HG03108 (cell line): ENCODE results near the gene PRSS35.
"Not testable (repeated sequence)": the region's sequence is repeated elsewhere in the genome, so short reads cannot be mapped to it uniquely, and the experiment has no call there.

Source experiments
- ATAC-seq: cut with Tn5 transposase; IDR thresholded peaks from one replicate; pipeline ENCODE4 v1.9.1; 2021; ENCODE audit warnings: moderate library complexity; ENCODE audit not compliant: unreplicated experiment

The PRSS35 gene

GRCh38 chr6:83514866-83515466 is 2.6 kb downstream of the PRSS35 start:
- no peak for ATAC-seq

- no peak for ATAC-seq
These were observed 5.2 kb downstream of the PRSS35 start for GRCh38 chr6:83517500-83517899.

- ATAC-seq, result no peak
These were observed 6.6 kb downstream of the PRSS35 start for GRCh38 chr6:83518816-83519480.

GRCh38 chr6:83536034-83536646 is 23.8 kb downstream of the PRSS35 start:
- no peak for ATAC-seq

- ATAC-seq, result no peak
These were observed 24.6 kb downstream of the PRSS35 start for GRCh38 chr6:83536647-83537589.

- no peak for ATAC-seq
These were observed 27.3 kb downstream of the PRSS35 start for GRCh38 chr6:83539678-83540077.

- no peak for ATAC-seq
These were observed 34.3 kb downstream of the PRSS35 start for GRCh38 chr6:83546636-83547035.

GRCh38 chr6:83550482-83550881 is 38.1 kb downstream of the PRSS35 start:
- not testable (repeated sequence) for ATAC-seq

GRCh38 chr6:83551748-83552147 is 39.4 kb downstream of the PRSS35 start:
- ATAC-seq, result not testable (repeated sequence)

- no peak for ATAC-seq
These were observed 44.5 kb downstream of the PRSS35 start for GRCh38 chr6:83556871-83557270.

GRCh38 chr6:83558975-83559374 is 46.6 kb downstream of the PRSS35 start:
- no peak for ATAC-seq

- not testable (repeated sequence) for ATAC-seq
These were observed 59.4 kb downstream of the PRSS35 start for GRCh38 chr6:83571663-83572185.

- no peak for ATAC-seq
These were observed 62.4 kb downstream of the PRSS35 start for GRCh38 chr6:83574783-83575182.
